ENCODE measurements around the gene BAK1.
A peak's percentile ranks its signal among the peaks of the same experiment; 100 is the strongest.

BAK1 gene

GRCh38 chr6:33579828-33580714 is at the start of gene BAK1:
TSS of gene BAK1 (minus strand) at chr6:33580276. CDS start at chr6:33577604, 2,672 bp downstream.
- DNase-seq = peak; percentile 86

- DNase-seq = no peak
Measured at GRCh38 chr6:33628401-33628964, 48.4 kb upstream of the BAK1 start.

GRCh38 chr6:33627876-33628275 is 47.8 kb upstream of the BAK1 start:
- DNase-seq = no peak

GRCh38 chr6:33624856-33625255 is 44.8 kb upstream of the BAK1 start:
- no peak for DNase-seq

- DNase-seq = no peak
Measured at GRCh38 chr6:33623895-33624381, 43.9 kb upstream of the BAK1 start.

- no peak for DNase-seq
Measured at GRCh38 chr6:33622456-33623431, 42.7 kb upstream of the BAK1 start.

- peak; percentile 14 for DNase-seq
Measured at GRCh38 chr6:33621711-33622388, 41.8 kb upstream of the BAK1 start.

GRCh38 chr6:33620856-33621710 is 41.0 kb upstream of the BAK1 start, which contains the start of gene ITPR3:
TSS of gene ITPR3 (plus strand) at chr6:33621322. CDS start at chr6:33621603, 281 bp downstream.
- DNase-seq = peak; percentile 80

- DNase-seq = no peak
Measured at GRCh38 chr6:33620158-33620855, 40.2 kb upstream of the BAK1 start.

- DNase-seq = no peak
Measured at GRCh38 chr6:33619166-33619840, 39.2 kb upstream of the BAK1 start.

GRCh38 chr6:33616913-33617312 is 36.8 kb upstream of the BAK1 start:
- DNase-seq = no peak

GRCh38 chr6:33616113-33616512 is 36.0 kb upstream of the BAK1 start:
- DNase-seq = no peak

GRCh38 chr6:33613795-33614168 is 33.7 kb upstream of the BAK1 start:
- DNase-seq = no peak

- no peak for DNase-seq
Measured at GRCh38 chr6:33613146-33613794, 33.2 kb upstream of the BAK1 start.

- no peak for DNase-seq
Measured at GRCh38 chr6:33610779-33611732, 31.0 kb upstream of the BAK1 start.

GRCh38 chr6:33610067-33610466 is 30.0 kb upstream of the BAK1 start:
- DNase-seq = no peak

- DNase-seq = no peak
Measured at GRCh38 chr6:33609528-33609927, 29.5 kb upstream of the BAK1 start.

- DNase-seq = no peak
Measured at GRCh38 chr6:33609019-33609418, 28.9 kb upstream of the BAK1 start.
